ENCODE measurements around the gene RAPGEF1. TPM values are rescaled to one million over a fixed set of nuclear protein-coding genes. Genes with fewer than 3 reads are reported as not detected.

The RAPGEF1 gene
- total and polyA plus RNA-seq, 2 of the 13 experiments (the other 11 are each of a cell fraction or from before 2014, with no cell fraction given), result 21.2 to 38.9 TPM

DNA sequence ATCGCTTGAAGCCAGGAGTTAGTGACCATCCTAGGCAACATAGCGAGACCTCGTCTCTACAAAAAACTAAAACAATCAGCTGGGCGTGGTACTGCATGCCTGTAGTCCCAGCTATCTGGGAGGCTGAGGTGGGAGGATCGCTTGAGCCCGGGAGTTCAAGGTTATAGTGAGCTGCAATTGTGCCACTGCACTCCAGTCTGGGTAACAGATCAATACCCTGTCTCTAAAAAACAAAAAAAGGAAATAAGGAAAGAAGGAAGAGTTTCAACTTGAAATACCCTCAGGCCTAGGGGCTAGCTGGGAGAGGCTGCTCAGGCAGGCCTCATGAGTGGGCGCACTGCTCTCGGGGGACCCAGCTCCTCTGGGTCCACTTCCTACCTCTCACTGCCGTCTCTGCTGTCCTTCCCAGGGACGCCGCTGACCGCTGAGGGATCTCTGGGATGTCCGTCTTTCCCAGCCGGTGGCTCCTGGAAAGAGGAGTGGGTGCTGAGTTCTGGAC is 138.1 kb downstream of the RAPGEF1 start (continued):
- TF ChIP-seq CEBPG (CRISPR knock-in tag; IDR thresholded peaks at IDR 0.05) (peak; percentile 47; the same call in 1 of the 2 replicates), ZNF772 (CRISPR knock-in tag; IDR thresholded peaks at IDR 0.05) (no peak), ZNF816 (CRISPR knock-in tag; IDR thresholded peaks at IDR 0.05; ENCODE audit: borderline replicate concordance) (no peak), ZFP36 (IDR thresholded peaks at IDR 0.05; ENCODE audit: borderline replicate concordance, low read depth, low read length, partially characterized antibody) (no peak), BRCA1 (CRISPR knock-in tag; IDR thresholded peaks at IDR 0.05) (no peak), CREM (IDR thresholded peaks at IDR 0.05) (peak; percentile 38; the same call in 1 of the 2 replicates), CREM (CRISPR knock-in tag; IDR thresholded peaks at IDR 0.05) (no peak), ZNF160 (CRISPR knock-in tag; IDR thresholded peaks at IDR 0.05) (no peak), PHF5A (CRISPR knock-in tag; IDR thresholded peaks at IDR 0.05; ENCODE audit: low read depth, unreplicated experiment) (no peak), ERF (CRISPR knock-in tag; IDR thresholded peaks at IDR 0.05) (no peak; the same call in 1 of the 2 replicates), ZNF282 (IDR thresholded peaks at IDR 0.05; ENCODE audit: partially characterized antibody) (no peak), BRD4 (CRISPR knock-in tag; IDR thresholded peaks at IDR 0.05) (0 out of 2 replicates have a peak, but pooled peaks have one; percentile 22), ZNF782 (CRISPR knock-in tag; IDR thresholded peaks at IDR 0.05; ENCODE audit: borderline replicate concordance) (peak; percentile 47; the same call in 1 of the 2 replicates), ZNF17 (CRISPR knock-in tag; IDR thresholded peaks at IDR 0.05) (no peak), HNRNPL (IDR thresholded peaks at IDR 0.05; ENCODE audit: low read depth, low read length) (no peak), ZFX (CRISPR knock-in tag; IDR thresholded peaks at IDR 0.05; ENCODE audit: low read depth) (peak; percentile 63), ZNF484 (CRISPR knock-in tag; IDR thresholded peaks at IDR 0.05; ENCODE audit: borderline replicate concordance, low read depth) (no peak), HOXA5 (CRISPR knock-in tag; IDR thresholded peaks at IDR 0.05) (0 out of 2 replicates have a peak, but pooled peaks have one; percentile 26), NFATC3 (CRISPR knock-in tag; IDR thresholded peaks at IDR 0.05) (no peak)
- TF ChIP-seq, protein P1, sequence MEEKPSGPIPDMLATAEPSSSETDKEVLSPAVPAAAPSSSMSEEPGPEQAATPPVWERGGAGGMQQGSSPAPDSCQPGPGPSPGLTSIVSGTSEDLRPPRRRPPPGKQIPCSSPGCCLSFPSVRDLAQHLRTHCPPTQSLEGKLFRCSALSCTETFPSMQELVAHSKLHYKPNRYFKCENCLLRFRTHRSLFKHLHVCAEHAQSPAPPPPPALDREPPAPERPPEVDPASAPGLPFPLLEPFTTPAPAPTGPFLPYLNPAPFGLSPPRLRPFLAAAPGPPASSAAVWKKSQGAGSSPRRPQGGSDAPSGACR (CRISPR knock-in tag; IDR thresholded peaks at IDR 0.05), result peak; percentile 53; the same call in 1 of the 2 replicates
- TF ChIP-seq, protein P2, sequence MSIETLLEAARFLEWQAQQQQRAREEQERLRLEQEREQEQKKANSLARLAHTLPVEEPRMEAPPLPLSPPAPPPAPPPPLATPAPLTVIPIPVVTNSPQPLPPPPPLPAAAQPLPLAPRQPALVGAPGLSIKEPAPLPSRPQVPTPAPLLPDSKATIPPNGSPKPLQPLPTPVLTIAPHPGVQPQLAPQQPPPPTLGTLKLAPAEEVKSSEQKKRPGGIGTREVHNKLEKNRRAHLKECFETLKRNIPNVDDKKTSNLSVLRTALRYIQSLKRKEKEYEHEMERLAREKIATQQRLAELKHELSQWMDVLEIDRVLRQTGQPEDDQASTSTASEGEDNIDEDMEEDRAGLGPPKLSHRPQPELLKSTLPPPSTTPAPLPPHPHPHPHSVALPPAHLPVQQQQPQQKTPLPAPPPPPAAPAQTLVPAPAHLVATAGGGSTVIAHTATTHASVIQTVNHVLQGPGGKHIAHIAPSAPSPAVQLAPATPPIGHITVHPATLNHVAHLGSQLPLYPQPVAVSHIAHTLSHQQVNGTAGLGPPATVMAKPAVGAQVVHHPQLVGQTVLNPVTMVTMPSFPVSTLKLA (IDR thresholded peaks at IDR 0.05), result no peak
- TF ChIP-seq, protein P3, sequence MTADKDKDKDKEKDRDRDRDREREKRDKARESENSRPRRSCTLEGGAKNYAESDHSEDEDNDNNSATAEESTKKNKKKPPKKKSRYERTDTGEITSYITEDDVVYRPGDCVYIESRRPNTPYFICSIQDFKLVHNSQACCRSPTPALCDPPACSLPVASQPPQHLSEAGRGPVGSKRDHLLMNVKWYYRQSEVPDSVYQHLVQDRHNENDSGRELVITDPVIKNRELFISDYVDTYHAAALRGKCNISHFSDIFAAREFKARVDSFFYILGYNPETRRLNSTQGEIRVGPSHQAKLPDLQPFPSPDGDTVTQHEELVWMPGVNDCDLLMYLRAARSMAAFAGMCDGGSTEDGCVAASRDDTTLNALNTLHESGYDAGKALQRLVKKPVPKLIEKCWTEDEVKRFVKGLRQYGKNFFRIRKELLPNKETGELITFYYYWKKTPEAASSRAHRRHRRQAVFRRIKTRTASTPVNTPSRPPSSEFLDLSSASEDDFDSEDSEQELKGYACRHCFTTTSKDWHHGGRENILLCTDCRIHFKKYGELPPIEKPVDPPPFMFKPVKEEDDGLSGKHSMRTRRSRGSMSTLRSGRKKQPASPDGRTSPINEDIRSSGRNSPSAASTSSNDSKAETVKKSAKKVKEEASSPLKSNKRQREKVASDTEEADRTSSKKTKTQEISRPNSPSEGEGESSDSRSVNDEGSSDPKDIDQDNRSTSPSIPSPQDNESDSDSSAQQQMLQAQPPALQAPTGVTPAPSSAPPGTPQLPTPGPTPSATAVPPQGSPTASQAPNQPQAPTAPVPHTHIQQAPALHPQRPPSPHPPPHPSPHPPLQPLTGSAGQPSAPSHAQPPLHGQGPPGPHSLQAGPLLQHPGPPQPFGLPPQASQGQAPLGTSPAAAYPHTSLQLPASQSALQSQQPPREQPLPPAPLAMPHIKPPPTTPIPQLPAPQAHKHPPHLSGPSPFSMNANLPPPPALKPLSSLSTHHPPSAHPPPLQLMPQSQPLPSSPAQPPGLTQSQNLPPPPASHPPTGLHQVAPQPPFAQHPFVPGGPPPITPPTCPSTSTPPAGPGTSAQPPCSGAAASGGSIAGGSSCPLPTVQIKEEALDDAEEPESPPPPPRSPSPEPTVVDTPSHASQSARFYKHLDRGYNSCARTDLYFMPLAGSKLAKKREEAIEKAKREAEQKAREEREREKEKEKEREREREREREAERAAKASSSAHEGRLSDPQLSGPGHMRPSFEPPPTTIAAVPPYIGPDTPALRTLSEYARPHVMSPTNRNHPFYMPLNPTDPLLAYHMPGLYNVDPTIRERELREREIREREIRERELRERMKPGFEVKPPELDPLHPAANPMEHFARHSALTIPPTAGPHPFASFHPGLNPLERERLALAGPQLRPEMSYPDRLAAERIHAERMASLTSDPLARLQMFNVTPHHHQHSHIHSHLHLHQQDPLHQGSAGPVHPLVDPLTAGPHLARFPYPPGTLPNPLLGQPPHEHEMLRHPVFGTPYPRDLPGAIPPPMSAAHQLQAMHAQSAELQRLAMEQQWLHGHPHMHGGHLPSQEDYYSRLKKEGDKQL (CRISPR knock-in tag; IDR thresholded peaks at IDR 0.05; ENCODE audit: low read depth), result no peak
- TF ChIP-seq, protein P4, sequence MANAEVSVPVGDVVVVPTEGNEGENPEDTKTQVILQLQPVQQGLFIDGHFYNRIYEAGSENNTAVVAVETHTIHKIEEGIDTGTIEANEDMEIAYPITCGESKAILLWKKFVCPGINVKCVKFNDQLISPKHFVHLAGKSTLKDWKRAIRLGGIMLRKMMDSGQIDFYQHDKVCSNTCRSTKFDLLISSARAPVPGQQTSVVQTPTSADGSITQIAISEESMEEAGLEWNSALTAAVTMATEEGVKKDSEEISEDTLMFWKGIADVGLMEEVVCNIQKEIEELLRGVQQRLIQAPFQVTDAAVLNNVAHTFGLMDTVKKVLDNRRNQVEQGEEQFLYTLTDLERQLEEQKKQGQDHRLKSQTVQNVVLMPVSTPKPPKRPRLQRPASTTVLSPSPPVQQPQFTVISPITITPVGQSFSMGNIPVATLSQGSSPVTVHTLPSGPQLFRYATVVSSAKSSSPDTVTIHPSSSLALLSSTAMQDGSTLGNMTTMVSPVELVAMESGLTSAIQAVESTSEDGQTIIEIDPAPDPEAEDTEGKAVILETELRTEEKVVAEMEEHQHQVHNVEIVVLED (CRISPR knock-in tag; IDR thresholded peaks at IDR 0.05; ENCODE audit: borderline replicate concordance), result peak; percentile 26; the same call in 1 of the 2 replicates
